RWPE1 (cell line): ENCODE results near the gene ING2.

ENCODE experiments used
- CTCF ChIA-PET: fragments of 350-600 bp; sonication (Branson Sonifier 250); formaldehyde crosslinking; extraction: SDS; loops from one replicate; lab custom pipeline; 2021; lab: Yijun Ruan, JAX
- POLR2A ChIA-PET: fragments of 400-600 bp; formaldehyde crosslinking; extraction: SDS; loops from one replicate; lab custom pipeline; 2020; ENCODE audit warnings: antibody characterized with exemption; ENCODE audit not compliant: low non-redundant PET; lab: Yijun Ruan, JAX
- DNase-seq: peaks from one replicate; pipeline ENCODE4 v3.0.0; 2012; ENCODE audit warnings: low spot score
- H3K27ac ChIP-seq: fragments of 450-650 bp; 2 replicates; pipeline ENCODE4 v1.5.1; 2017
- CTCF ChIP-seq: fragments of 450-650 bp; conservative IDR thresholded peaks from 2 replicates; pipeline ENCODE4 v1.5.1; 2017; ENCODE audit warnings: low read depth, mild to moderate bottlenecking

The ING2 gene

DNA sequence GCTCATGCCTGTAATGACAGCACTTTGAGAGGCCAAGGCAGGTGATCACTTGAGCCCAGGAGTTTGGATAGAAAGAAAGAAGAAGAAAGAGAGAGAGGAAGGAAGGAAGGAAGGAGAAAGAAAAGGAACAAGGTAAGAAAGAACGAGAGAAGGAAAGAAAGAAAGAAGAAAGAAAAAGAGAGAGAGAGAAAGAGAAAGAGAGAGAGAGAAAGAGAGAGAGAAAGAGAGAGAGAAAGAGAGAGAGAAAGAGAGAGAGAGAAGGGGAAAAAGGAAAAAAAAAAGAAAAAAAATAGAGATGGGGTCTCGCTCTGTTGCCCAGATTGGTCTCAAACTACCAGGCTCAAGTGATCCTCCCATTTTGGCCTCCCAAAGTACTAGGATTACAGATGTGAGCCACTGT is 22.5 kb downstream of the ING2 start:
- H3K27ac ChIP-seq, result no peak overlapping the region
- no peak for TF ChIP-seq CTCF
- ChIA-PET POLR2A (no interaction called here), CTCF (no interaction called here)
- DNase-seq, result no peak

GRCh38 chr4:183532821-183533220 is 28.0 kb downstream of the ING2 start:
- no peak for DNase-seq
- H3K27ac ChIP-seq, result no peak overlapping the region
- ChIA-PET CTCF (no interaction called here), POLR2A (no interaction called here)
- TF ChIP-seq CTCF, result no peak

- DNase-seq, result no peak
- POLR2A ChIA-PET, result no interaction called here
- H3K27ac ChIP-seq, result no peak overlapping the region
- no peak for TF ChIP-seq CTCF
- CTCF ChIA-PET, result no interaction called here
These were observed 28.8 kb downstream of the ING2 start for GRCh38 chr4:183533698-183534097.

- no peak for DNase-seq
- ChIA-PET POLR2A (no interaction called here), CTCF (no interaction called here)
- H3K27ac ChIP-seq, result no peak overlapping the region
- TF ChIP-seq CTCF, result no peak
These were observed 35.7 kb downstream of the ING2 start for GRCh38 chr4:183540410-183541009.

- DNase-seq, result no peak
- ChIA-PET POLR2A (no interaction called here), CTCF (no interaction called here)
- no peak overlapping the region for H3K27ac ChIP-seq
- TF ChIP-seq CTCF, result no peak
These were observed 36.3 kb downstream of the ING2 start for GRCh38 chr4:183541010-183541751.

DNA sequence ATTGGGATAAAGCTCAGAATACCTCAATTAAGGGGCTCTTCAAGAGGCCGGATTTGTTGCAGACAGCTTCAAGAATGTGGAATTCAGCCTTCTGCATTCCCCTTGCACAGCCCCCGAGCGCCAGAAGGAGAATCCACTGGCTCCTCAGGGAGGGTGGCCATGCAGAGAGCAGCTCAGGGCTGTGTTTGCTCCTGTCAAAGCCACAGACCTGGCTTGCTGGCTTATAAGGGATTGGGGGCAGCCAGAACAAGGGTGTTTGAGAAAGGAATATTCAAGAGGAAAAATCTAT is 36.8 kb downstream of the ING2 start:
- H3K27ac ChIP-seq, result no peak overlapping the region
- no peak for DNase-seq
- ChIA-PET POLR2A (no interaction called here), CTCF (no interaction called here)
- no peak for TF ChIP-seq CTCF
